ENCODE results near the gene CABP4. TPM values are rescaled to one million over a fixed set of nuclear protein-coding genes. Genes with fewer than 3 reads are reported as not detected.
A peak's percentile ranks its signal among the peaks of the same experiment; 100 is the strongest.

CABP4 gene
- total RNA-seq, 1 donor from 2014 or later: 0.52 TPM

- Histone ChIP-seq H3K9me3 (ENCODE audit: control insufficient read depth in 3 of 3, low read length in 3 of 3) (no peaks in the 10 kb centered on the region), H3K9ac (ENCODE audit: low read depth in 1 of 3, low read length in 3 of 3) (peak overlapping the region in 1 of 3 donors; percentile 45), H3K27ac (ENCODE audit: low read depth, low read length) (peak overlapping the region; percentile 19), H3K4me3 (ENCODE audit: low read length in 3 of 3) (no peak overlapping the region), H3K36me3 (ENCODE audit: control insufficient read depth in 3 of 3, insufficient read depth in 3 of 3, low read length in 3 of 3) (peaks cover 37 to 52% (median 48%) of the 10 kb centered on the region in 3 donors), H3K4me1 (ENCODE audit: control insufficient read depth in 3 of 3, insufficient read depth in 3 of 3, low read length in 3 of 3) (peaks cover 10 to 26% (median 20%) of the 10 kb centered on the region in 3 donors), H3K27me3 (ENCODE audit: control insufficient read depth in 3 of 3, insufficient read depth in 3 of 3, low read length in 3 of 3) (no peaks in the 10 kb centered on the region)
Measured at GRCh38 chr11:67435727-67436458, 19.3 kb upstream of the CABP4 start.

- Histone ChIP-seq H3K4me1 (ENCODE audit: control insufficient read depth in 3 of 3, insufficient read depth in 3 of 3, low read length in 3 of 3) (peaks cover 14 to 28% (median 20%) of the 10 kb centered on the region in 3 donors), H3K27ac (ENCODE audit: low read depth, low read length) (peak overlapping the region; percentile 19), H3K4me3 (ENCODE audit: low read length in 3 of 3) (no peak overlapping the region)
Measured at GRCh38 chr11:67436459-67437081, 18.6 kb upstream of the CABP4 start.

GRCh38 chr11:67437082-67437808 is 17.9 kb upstream of the CABP4 start, which contains the start of gene PTPRCAP:
Gene PTPRCAP, minus strand, starts transcription at chr11:67437682. Its CDS starts 63 bp downstream, at chr11:67437619.
- Histone ChIP-seq H3K4me1 (ENCODE audit: control insufficient read depth in 3 of 3, insufficient read depth in 3 of 3, low read length in 3 of 3) (peaks cover 18 to 33% (median 25%) of the 10 kb centered on the region in 3 donors), H3K27me3 (ENCODE audit: control insufficient read depth in 3 of 3, insufficient read depth in 3 of 3, low read length in 3 of 3) (no peaks in the 10 kb centered on the region), H3K4me3 (ENCODE audit: low read length in 3 of 3) (no peak within 1 kb of the TSS), H3K27ac (ENCODE audit: low read depth, low read length) (no peak within 1 kb of the TSS), H3K36me3 (ENCODE audit: control insufficient read depth in 3 of 3, insufficient read depth in 3 of 3, low read length in 3 of 3) (peaks cover 29 to 46% (median 40%) of the 10 kb centered on the region in 3 donors), H3K9ac (ENCODE audit: low read depth in 1 of 3, low read length in 3 of 3) (peak within 1 kb of the TSS in 1 of 3 donors; percentile 33), H3K9me3 (ENCODE audit: control insufficient read depth in 3 of 3, low read length in 3 of 3) (no peaks in the 10 kb centered on the region)

More at GRCh38 chr11:67436459-67437081, 18.6 kb upstream of the CABP4 start:
- Histone ChIP-seq H3K27me3 (ENCODE audit: control insufficient read depth in 3 of 3, insufficient read depth in 3 of 3, low read length in 3 of 3) (no peaks in the 10 kb centered on the region), H3K9ac (ENCODE audit: low read depth in 1 of 3, low read length in 3 of 3) (peak overlapping the region in 1 of 3 donors; percentile 33), H3K36me3 (ENCODE audit: control insufficient read depth in 3 of 3, insufficient read depth in 3 of 3, low read length in 3 of 3) (peaks cover 36 to 47% (median 46%) of the 10 kb centered on the region in 3 donors), H3K9me3 (ENCODE audit: control insufficient read depth in 3 of 3, low read length in 3 of 3) (no peaks in the 10 kb centered on the region)

GRCh38 chr11:67437809-67438157 is 17.4 kb upstream of the CABP4 start:
- H3K4me1 ChIP-seq (ENCODE audit: control insufficient read depth in 3 of 3, insufficient read depth in 3 of 3, low read length in 3 of 3): peaks cover 23 to 38% (median 30%) of the 10 kb centered on the region in 3 donors

GRCh38 chr11:67438158-67438902 is 16.8 kb upstream of the CABP4 start:
- H3K9me3 ChIP-seq (ENCODE audit: control insufficient read depth in 3 of 3, low read length in 3 of 3): no peaks in the 10 kb centered on the region
- H3K27ac ChIP-seq (ENCODE audit: low read depth, low read length): no peak overlapping the region
- H3K4me1 ChIP-seq (ENCODE audit: control insufficient read depth in 3 of 3, insufficient read depth in 3 of 3, low read length in 3 of 3): peaks cover 25 to 41% (median 32%) of the 10 kb centered on the region in 3 donors
- H3K27me3 ChIP-seq (ENCODE audit: control insufficient read depth in 3 of 3, insufficient read depth in 3 of 3, low read length in 3 of 3): no peaks in the 10 kb centered on the region
- H3K4me3 ChIP-seq (ENCODE audit: low read length in 3 of 3): no peak overlapping the region
- no peak overlapping the region for H3K9ac ChIP-seq (ENCODE audit: low read depth in 1 of 3, low read length in 3 of 3)
- peaks cover 19 to 37% (median 30%) of the 10 kb centered on the region in 3 donors for H3K36me3 ChIP-seq (ENCODE audit: control insufficient read depth in 3 of 3, insufficient read depth in 3 of 3, low read length in 3 of 3)

More at GRCh38 chr11:67437809-67438157, 17.4 kb upstream of the CABP4 start:
- Histone ChIP-seq H3K27me3 (ENCODE audit: control insufficient read depth in 3 of 3, insufficient read depth in 3 of 3, low read length in 3 of 3) (no peaks in the 10 kb centered on the region), H3K9ac (ENCODE audit: low read depth in 1 of 3, low read length in 3 of 3) (no peak overlapping the region), H3K4me3 (ENCODE audit: low read length in 3 of 3) (no peak overlapping the region), H3K9me3 (ENCODE audit: control insufficient read depth in 3 of 3, low read length in 3 of 3) (no peaks in the 10 kb centered on the region), H3K27ac (ENCODE audit: low read depth, low read length) (no peak overlapping the region), H3K36me3 (ENCODE audit: control insufficient read depth in 3 of 3, insufficient read depth in 3 of 3, low read length in 3 of 3) (peaks cover 24 to 42% (median 35%) of the 10 kb centered on the region in 3 donors)

GRCh38 chr11:67439321-67440228 is 15.6 kb upstream of the CABP4 start:
- Histone ChIP-seq H3K4me1 (ENCODE audit: control insufficient read depth in 3 of 3, insufficient read depth in 3 of 3, low read length in 3 of 3) (peaks cover 25 to 41% (median 32%) of the 10 kb centered on the region in 3 donors), H3K4me3 (ENCODE audit: low read length in 3 of 3) (no peak overlapping the region), H3K9me3 (ENCODE audit: control insufficient read depth in 3 of 3, low read length in 3 of 3) (no peaks in the 10 kb centered on the region), H3K27me3 (ENCODE audit: control insufficient read depth in 3 of 3, insufficient read depth in 3 of 3, low read length in 3 of 3) (no peaks in the 10 kb centered on the region), H3K9ac (ENCODE audit: low read depth in 1 of 3, low read length in 3 of 3) (peak overlapping the region in 2 of 3 donors; percentile 45 to 50), H3K36me3 (ENCODE audit: control insufficient read depth in 3 of 3, insufficient read depth in 3 of 3, low read length in 3 of 3) (peaks cover 6 to 24% (median 18%) of the 10 kb centered on the region in 3 donors), H3K27ac (ENCODE audit: low read depth, low read length) (peak overlapping the region; percentile 51)

- peak overlapping the region; percentile 51 for H3K27ac ChIP-seq (ENCODE audit: low read depth, low read length)
- peaks cover 4 to 17% (median 12%) of the 10 kb centered on the region in 3 donors for H3K36me3 ChIP-seq (ENCODE audit: control insufficient read depth in 3 of 3, insufficient read depth in 3 of 3, low read length in 3 of 3)
Measured at GRCh38 chr11:67440229-67441097, 14.7 kb upstream of the CABP4 start.

GRCh38 chr11:67441098-67441563 is 14.0 kb upstream of the CABP4 start:
- Histone ChIP-seq H3K27me3 (ENCODE audit: control insufficient read depth in 3 of 3, insufficient read depth in 3 of 3, low read length in 3 of 3) (no peaks in the 10 kb centered on the region), H3K36me3 (ENCODE audit: control insufficient read depth in 3 of 3, insufficient read depth in 3 of 3, low read length in 3 of 3) (peaks cover 4 to 12% (median 7%) of the 10 kb centered on the region in 3 donors), H3K27ac (ENCODE audit: low read depth, low read length) (no peak overlapping the region), H3K4me3 (ENCODE audit: low read length in 3 of 3) (no peak overlapping the region), H3K9me3 (ENCODE audit: control insufficient read depth in 3 of 3, low read length in 3 of 3) (no peaks in the 10 kb centered on the region), H3K4me1 (ENCODE audit: control insufficient read depth in 3 of 3, insufficient read depth in 3 of 3, low read length in 3 of 3) (peaks cover 25 to 41% (median 32%) of the 10 kb centered on the region in 3 donors), H3K9ac (ENCODE audit: low read depth in 1 of 3, low read length in 3 of 3) (no peak overlapping the region)

More at GRCh38 chr11:67440229-67441097, 14.7 kb upstream of the CABP4 start:
- no peaks in the 10 kb centered on the region for H3K27me3 ChIP-seq (ENCODE audit: control insufficient read depth in 3 of 3, insufficient read depth in 3 of 3, low read length in 3 of 3)
- H3K4me1 ChIP-seq (ENCODE audit: control insufficient read depth in 3 of 3, insufficient read depth in 3 of 3, low read length in 3 of 3): peaks cover 25 to 41% (median 32%) of the 10 kb centered on the region in 3 donors
- H3K9me3 ChIP-seq (ENCODE audit: control insufficient read depth in 3 of 3, low read length in 3 of 3): no peaks in the 10 kb centered on the region
- no peak overlapping the region for H3K4me3 ChIP-seq (ENCODE audit: low read length in 3 of 3)
- peak overlapping the region in 1 of 3 donors; percentile 57 for H3K9ac ChIP-seq (ENCODE audit: low read depth in 1 of 3, low read length in 3 of 3)

Measured in skeletal muscle tissue (tissue), 4 donors.